ENCODE measurements around the gene ZNF536. TPM values are rescaled to one million over a fixed set of nuclear protein-coding genes. Genes with fewer than 3 reads are reported as not detected.
A peak's percentile ranks its signal among the peaks of the same experiment; 100 is the strongest.
"Not testable (repeated sequence)": the region's sequence is repeated elsewhere in the genome, so short reads cannot be mapped to it uniquely, and the experiment has no call there.

The ZNF536 gene
- polyA plus RNA-seq, 5 donors = 2.6 to 4.7 (median 4.3) TPM

DNA sequence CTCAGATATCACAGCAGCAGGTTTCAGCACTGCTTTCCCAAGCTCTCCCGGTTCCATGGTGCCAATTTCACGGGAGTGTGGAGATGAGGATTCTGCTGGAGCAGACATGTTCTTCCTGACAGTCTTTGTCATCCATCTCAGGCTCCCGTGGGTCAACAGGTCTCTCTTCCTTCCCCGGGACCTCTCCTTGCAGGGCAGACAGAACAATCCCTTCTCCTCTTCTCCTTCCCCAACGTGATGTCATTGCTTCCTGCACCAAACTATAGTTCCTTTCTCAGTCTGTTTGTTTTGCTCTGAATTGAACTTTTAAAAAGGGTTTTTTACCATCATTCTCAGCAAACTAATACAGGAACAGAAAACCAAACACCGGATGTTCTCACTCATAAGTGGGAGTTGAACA is 107.9 kb downstream of the ZNF536 start:
- DNase-seq = no peak

DNA sequence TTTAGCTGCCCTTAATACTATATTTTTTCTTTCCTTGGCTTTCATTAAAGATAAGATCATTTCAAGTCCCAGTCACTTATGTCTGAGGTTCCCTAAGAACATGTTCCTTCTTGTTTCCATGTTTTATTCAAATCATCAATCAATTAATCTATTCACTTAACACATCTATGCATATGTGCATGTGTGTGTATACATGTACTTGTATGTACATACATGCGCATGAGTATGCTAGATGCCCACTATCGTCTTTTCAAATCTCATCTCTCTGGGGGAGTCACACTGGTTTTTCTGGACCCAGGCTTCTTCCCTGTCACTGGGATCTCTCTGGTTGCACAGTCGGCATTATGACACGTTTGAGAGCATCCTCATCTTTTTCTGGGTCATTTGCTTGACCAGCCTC is 108.9 kb downstream of the ZNF536 start:
- no peak for DNase-seq

- no peak for DNase-seq
These were observed 109.6 kb downstream of the ZNF536 start for GRCh38 chr19:30481823-30482222.

DNA sequence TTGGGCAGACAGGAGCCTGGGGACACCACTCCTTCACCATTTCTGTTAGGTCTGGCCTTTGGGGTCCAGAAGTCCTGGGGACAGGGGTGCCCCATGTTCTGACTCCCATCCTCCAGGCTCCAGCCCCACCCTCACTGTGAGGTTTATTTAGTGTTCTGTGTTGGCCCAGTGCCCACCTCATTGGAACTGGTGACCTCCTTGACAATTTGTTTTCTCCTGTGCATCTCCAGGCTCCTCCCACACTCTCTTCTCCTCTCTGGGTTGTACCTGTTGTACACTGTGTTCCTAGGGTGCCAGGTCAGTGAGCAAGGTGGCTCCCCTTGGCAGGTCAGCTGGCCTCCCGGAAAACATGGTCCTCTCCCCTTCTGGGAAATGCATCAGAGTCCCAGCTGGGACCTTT is 110.8 kb downstream of the ZNF536 start:
- DNase-seq = no peak

- not testable (repeated sequence) for DNase-seq
These were observed 114.1 kb downstream of the ZNF536 start for GRCh38 chr19:30486250-30486649.

- no peak for DNase-seq
These were observed 115.0 kb downstream of the ZNF536 start for GRCh38 chr19:30487178-30487577.

DNA sequence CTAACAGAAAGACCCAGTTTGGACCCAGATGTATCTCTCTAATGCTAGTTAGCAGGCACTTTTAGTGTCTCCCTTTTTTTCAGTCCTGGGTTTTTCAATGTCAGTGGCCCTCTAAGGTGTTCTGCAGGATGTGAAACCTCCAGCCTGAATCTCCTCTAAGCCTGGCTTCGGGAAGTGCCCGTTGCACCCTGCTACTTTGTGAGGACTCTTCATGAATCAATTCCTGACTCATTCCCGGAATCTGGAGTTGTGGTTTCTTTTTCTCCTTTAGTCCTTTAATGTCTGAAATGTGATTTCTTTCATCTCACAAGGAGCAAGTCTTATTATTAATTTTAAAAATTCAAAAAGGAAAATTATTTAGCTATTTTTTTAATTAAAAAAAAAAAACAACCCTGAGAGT is 116.0 kb downstream of the ZNF536 start:
- DNase-seq = no peak

GRCh38 chr19:30490760-30491159 is 118.6 kb downstream of the ZNF536 start:
- no peak for DNase-seq

DNA sequence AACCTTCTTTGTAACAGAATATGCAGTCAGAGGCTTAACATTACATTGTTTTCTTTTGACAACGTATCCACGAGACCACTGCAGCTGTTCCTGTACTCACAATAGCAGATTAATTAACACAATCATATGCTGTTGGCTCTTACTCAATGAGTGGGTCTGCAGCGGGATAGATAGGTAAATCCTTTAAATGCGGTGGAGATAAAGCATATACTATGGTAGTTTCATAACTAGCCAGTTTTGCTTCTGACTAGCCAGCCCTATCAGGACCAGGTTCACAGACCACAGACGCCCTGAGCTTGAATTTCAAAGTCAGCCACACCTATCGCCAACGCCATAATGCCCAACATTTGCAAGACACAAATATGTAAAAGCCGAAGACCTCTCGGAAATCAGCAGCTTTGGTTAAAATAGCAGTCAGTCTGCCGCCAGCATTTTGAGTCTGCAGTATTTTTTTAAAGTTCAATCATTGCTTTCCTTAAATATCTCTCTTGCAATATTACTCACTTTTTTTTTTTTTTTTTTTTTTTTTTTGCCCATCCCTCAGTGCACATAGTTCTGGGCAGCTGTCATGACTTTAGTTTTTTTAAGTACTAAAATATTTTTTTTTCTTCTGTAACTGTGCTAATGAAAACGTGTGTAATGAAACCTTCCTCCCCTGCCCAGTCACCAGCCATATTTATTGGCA is 120.5 kb downstream of the ZNF536 start:
- no peak for DNase-seq

DNA sequence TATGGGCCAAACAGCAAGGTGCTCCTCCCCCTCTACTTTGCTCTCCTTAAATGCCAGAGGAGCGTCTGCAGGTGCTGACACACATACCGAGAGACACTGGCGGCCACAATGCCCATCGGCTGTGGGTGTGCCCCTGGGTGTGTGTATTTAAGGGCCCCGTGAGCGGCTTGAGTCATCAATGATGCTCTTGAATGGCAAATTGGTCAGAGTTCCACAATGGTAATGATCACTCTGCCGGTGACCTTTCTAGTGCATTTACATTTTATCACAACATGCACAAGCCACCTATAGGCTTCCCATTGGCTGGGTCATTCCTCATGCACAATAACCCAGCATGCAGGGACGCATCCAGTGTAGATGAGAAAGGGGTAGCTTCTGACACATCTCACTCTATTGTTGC is 124.8 kb downstream of the ZNF536 start:
- DNase-seq = no peak

DNA sequence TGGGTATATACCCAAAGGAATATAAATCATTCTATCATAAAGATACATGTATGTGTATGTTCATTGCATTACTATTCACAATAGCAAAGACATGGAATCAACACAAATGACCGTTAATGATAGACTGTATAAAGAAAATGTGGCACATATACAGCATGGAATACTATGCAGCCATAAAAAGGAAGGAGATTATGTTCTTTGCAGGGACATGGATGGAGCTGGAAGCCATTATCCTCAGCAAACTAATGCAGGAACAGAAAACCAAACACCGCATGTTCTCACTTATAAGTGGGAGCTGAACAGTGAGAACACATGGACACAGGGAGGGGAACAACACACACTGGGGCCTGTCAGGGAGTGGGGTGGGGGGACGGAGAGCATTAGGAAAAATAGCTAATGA is 125.9 kb downstream of the ZNF536 start:
- DNase-seq = not testable (repeated sequence)

GRCh38 chr19:30498707-30499106 is 126.5 kb downstream of the ZNF536 start:
- no peak for DNase-seq

GRCh38 chr19:30504272-30504671 is 132.1 kb downstream of the ZNF536 start:
- no peak for DNase-seq

DNA sequence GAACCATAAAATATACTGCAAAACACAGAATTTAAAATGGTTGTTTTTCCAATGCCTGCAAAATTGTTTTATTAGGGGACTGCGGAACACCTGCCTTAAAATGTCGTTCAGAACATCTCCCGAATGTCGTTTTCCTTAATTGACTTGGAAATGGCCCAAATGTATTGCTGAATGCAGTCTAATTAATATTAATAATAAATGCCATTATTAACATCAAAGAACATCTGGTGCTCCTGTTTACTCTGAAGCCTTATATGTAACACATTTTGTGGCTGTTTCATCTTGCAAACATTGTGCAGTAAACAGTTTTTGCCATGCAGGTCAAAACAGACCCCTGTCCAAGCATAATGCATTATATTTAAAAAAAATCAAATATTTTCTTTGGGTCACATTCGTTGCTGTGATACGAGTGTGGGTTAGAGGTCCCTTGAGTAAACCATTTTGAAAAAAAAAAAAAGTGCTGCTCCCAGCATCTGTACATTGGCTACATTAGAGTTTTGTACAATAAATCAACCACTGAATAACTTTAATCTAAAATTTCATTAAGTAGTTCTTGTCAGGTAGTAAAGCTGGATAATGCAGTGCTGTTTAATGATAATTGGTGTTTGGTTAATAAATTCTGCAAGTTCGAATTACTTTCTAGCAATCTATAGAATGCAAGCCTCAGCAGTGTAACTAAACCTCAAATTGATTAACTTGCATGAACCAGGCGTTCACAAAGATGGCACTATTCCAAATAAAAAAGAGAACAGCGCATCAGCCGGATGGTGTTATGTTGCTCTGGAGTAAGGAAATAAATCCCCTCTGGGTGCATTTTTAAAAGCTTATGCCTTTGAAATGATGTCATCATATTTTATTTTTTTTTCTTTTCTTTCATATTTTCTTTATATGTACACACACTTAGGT is 140.2 kb downstream of the ZNF536 start:
- DNase-seq = peak; percentile 13 to 18

GRCh38 chr19:30513082-30513411 is 140.9 kb downstream of the ZNF536 start:
- no peak for DNase-seq

DNA sequence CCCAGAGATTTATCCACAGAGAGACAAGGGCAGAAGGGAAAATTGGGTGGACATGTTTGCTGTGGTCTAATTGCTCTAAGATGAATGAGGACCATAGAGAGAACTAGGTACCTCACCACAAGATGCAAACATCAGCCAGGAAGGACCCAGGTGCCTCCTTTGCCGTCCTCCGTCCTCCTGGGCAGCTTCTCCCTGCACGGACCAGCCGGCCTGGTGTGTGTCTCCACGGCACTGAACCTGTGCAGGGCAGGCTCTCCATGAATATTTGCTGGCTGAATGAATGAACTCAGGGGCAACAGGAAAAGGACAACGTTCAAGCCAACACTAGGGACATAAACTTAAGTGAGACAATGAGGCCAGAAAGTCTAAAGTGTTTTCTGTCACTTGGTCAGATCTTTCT is 143.9 kb downstream of the ZNF536 start:
- DNase-seq = no peak

GRCh38 chr19:30516531-30516930 is 144.3 kb downstream of the ZNF536 start:
- no peak for DNase-seq

- DNase-seq = no peak
These were observed 146.9 kb downstream of the ZNF536 start for GRCh38 chr19:30518965-30519606.

GRCh38 chr19:30519607-30520205 is 147.5 kb downstream of the ZNF536 start:
- no peak for DNase-seq

- no peak for DNase-seq
These were observed 148.7 kb downstream of the ZNF536 start for GRCh38 chr19:30520735-30521479.

DNA sequence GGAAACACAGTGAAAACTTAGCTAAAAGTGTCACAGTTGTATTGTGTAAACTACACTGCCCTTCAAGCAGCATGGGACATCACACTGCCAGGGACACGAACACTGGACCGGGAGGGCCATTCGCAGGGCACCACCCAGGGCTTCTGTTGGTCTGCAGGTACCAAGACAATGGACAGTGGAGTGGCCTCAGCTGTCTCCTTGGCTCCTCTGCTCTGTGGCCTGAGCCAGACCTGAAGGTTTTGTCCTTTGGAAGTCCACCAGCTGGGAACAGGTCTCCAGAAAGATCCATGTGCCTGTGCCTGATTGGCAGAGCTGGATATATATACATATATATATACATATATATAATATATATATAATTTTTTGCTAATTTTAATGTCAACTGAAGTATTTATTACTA is 149.8 kb downstream of the ZNF536 start:
- no peak for DNase-seq

- DNase-seq = no peak
These were observed 150.2 kb downstream of the ZNF536 start for GRCh38 chr19:30522341-30522740.
